ENCODE measurements around the gene IFITM2. TPM values are rescaled to one million over a fixed set of nuclear protein-coding genes. Genes with fewer than 3 reads are reported as not detected.

Gene IFITM2
- polyA plus RNA-seq, 1 donor (not counting 4 experiments of a cell fraction or from before 2014, with no cell fraction given): 83.0 TPM

DNA sequence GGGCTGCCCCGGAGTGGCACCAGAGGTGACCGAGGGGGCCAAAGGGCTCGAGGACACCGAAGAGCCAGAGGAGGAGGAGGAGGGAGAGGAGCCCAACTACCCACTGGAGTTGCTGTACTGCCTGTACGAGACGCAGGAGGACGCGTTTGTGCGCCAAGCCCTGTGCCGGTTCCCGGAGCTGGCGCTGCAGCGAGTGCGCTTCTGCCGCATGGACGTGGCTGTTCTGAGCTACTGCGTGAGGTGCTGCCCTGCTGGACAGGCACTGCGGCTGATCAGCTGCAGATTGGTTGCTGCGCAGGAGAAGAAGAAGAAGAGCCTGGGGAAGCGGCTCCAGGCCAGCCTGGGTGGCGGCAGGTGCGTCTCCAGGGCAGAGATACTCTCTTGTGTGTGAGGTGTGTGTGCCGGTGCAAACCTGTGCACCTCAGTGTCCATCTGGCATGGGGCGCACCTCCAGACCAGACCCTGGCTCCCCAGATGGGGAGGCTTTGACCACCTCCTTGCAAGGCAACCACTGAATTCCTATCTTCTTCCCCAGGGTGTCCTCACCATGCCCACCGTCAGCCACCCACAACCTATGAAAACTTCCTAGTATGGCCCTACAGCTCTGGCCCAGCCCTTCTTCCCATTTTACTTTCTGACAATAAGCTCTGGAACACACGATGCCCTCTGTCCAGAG lies 26.0 kb upstream of the IFITM2 start:
- H3K4me3 ChIP-seq (ENCODE audit: control insufficient read depth in 2 of 3, extremely low read depth in 1 of 3, insufficient read depth in 2 of 3, low read depth in 1 of 3, low read length in 3 of 3): no peak overlapping the region
- TF ChIP-seq, protein P1, sequence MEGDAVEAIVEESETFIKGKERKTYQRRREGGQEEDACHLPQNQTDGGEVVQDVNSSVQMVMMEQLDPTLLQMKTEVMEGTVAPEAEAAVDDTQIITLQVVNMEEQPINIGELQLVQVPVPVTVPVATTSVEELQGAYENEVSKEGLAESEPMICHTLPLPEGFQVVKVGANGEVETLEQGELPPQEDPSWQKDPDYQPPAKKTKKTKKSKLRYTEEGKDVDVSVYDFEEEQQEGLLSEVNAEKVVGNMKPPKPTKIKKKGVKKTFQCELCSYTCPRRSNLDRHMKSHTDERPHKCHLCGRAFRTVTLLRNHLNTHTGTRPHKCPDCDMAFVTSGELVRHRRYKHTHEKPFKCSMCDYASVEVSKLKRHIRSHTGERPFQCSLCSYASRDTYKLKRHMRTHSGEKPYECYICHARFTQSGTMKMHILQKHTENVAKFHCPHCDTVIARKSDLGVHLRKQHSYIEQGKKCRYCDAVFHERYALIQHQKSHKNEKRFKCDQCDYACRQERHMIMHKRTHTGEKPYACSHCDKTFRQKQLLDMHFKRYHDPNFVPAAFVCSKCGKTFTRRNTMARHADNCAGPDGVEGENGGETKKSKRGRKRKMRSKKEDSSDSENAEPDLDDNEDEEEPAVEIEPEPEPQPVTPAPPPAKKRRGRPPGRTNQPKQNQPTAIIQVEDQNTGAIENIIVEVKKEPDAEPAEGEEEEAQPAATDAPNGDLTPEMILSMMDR (optimal IDR thresholded peaks at IDR 0.05 in 1 of 3, IDR thresholded peaks at IDR 0.05 in 1 of 3, conservative IDR thresholded peaks at IDR 0.05 in 1 of 3; ENCODE audit: extremely low read depth in 1 of 3, insufficient read depth in 2 of 3, low read length in 3 of 3): no peak
- no peak for TF ChIP-seq EZH2 (IDR thresholded peaks at IDR 0.05; ENCODE audit: low read length)
- no peak for DNase-seq (ENCODE audit: low read depth, low spot score)

DNA sequence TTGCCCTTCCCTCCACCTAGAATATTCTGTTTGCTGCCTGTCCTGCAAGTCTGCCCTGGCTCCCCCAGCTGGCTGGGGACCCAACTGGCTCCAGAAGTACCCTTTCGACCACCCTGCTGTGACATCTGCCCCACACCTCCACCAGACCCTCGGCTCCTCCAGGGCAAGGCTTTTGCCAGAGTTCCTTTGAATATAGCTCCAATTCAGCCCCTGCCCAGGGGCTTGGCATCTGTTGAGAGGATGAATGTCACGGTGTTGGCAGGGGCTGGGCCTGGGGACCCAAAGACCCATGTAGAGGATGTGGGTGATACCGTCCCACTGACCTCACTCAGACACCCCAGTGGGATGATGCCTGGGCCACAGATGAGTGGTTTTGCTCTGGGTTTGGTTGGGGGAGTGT lies 25.4 kb upstream of the IFITM2 start:
- no peaks in the 10 kb centered on the region for H3K9me1 ChIP-seq (ENCODE audit: control insufficient read depth, extremely low read depth, insufficient read depth, low read length)
- dilution Hi-C loops (cut with MboI; ENCODE audit: extremely low pct_ligation_motif_present, low sequenced_read_pairs): no loop called here
- no peak overlapping the region for H3K9ac ChIP-seq (ENCODE audit: control insufficient read depth, extremely low read depth, insufficient read depth, low read length)

More for the DNA sequence above, 26.0 kb upstream of the IFITM2 start:
- Histone ChIP-seq H3K4me1 (ENCODE audit: control insufficient read depth, extremely low read depth, insufficient read depth, low read length) (no peaks in the 10 kb centered on the region), H3K9me3 (ENCODE audit: control insufficient read depth, low read depth, low read length) (no peaks in the 10 kb centered on the region), H3K79me2 (ENCODE audit: control insufficient read depth, insufficient read depth, low read length) (no peaks in the 10 kb centered on the region), H3K9ac (ENCODE audit: control insufficient read depth, extremely low read depth, insufficient read depth, low read length) (no peak overlapping the region), H3K36me3 (ENCODE audit: control insufficient read depth in 2 of 2, extremely low read depth in 1 of 2, insufficient read depth in 2 of 2, low read length in 2 of 2) (no peaks in the 10 kb centered on the region), H3K27me3 (ENCODE audit: control insufficient read depth, extremely low read depth, insufficient read depth, low read length) (peaks cover 67% of the 10 kb centered on the region), H3K4me2 (ENCODE audit: control insufficient read depth, extremely low read depth, insufficient read depth, low read depth, low read length) (no peak overlapping the region), H3K9me1 (ENCODE audit: control insufficient read depth, extremely low read depth, insufficient read depth, low read length) (no peaks in the 10 kb centered on the region), H2AFZ (ENCODE audit: control insufficient read depth, low read length) (no peak overlapping the region), H3K27ac (ENCODE audit: control insufficient read depth, insufficient read depth, low read length) (no peak overlapping the region), H4K20me1 (ENCODE audit: control insufficient read depth, extremely low read depth, insufficient read depth, low read length) (no peaks in the 10 kb centered on the region)
- dilution Hi-C loops (cut with MboI; ENCODE audit: extremely low pct_ligation_motif_present, low sequenced_read_pairs): no loop called here
- no peak for FAIRE-seq

More for the DNA sequence above, 25.4 kb upstream of the IFITM2 start:
- no peak for TF ChIP-seq EZH2 (IDR thresholded peaks at IDR 0.05; ENCODE audit: low read length)
- TF ChIP-seq, protein P1 (optimal IDR thresholded peaks at IDR 0.05 in 1 of 3, IDR thresholded peaks at IDR 0.05 in 1 of 3, conservative IDR thresholded peaks at IDR 0.05 in 1 of 3; ENCODE audit: extremely low read depth in 1 of 3, insufficient read depth in 2 of 3, low read length in 3 of 3): no peak
- Histone ChIP-seq H3K4me3 (ENCODE audit: control insufficient read depth in 2 of 3, extremely low read depth in 1 of 3, insufficient read depth in 2 of 3, low read depth in 1 of 3, low read length in 3 of 3) (no peak overlapping the region), H2AFZ (ENCODE audit: control insufficient read depth, low read length) (no peak overlapping the region), H3K4me1 (ENCODE audit: control insufficient read depth, extremely low read depth, insufficient read depth, low read length) (no peaks in the 10 kb centered on the region), H3K4me2 (ENCODE audit: control insufficient read depth, extremely low read depth, insufficient read depth, low read depth, low read length) (no peak overlapping the region), H4K20me1 (ENCODE audit: control insufficient read depth, extremely low read depth, insufficient read depth, low read length) (no peaks in the 10 kb centered on the region), H3K27me3 (ENCODE audit: control insufficient read depth, extremely low read depth, insufficient read depth, low read length) (peaks cover 72% of the 10 kb centered on the region), H3K9me3 (ENCODE audit: control insufficient read depth, low read depth, low read length) (no peaks in the 10 kb centered on the region), H3K79me2 (ENCODE audit: control insufficient read depth, insufficient read depth, low read length) (no peaks in the 10 kb centered on the region), H3K36me3 (ENCODE audit: control insufficient read depth in 2 of 2, extremely low read depth in 1 of 2, insufficient read depth in 2 of 2, low read length in 2 of 2) (no peaks in the 10 kb centered on the region), H3K27ac (ENCODE audit: control insufficient read depth, insufficient read depth, low read length) (no peak overlapping the region)
- no peak for FAIRE-seq
- DNase-seq (ENCODE audit: low read depth, low spot score): no peak
